Keratinocyte (primary cell): Measurements from ENCODE around the gene ZNF423. TPM values are rescaled to one million over a fixed set of nuclear protein-coding genes. Genes with fewer than 3 reads are reported as not detected.

ENCODE experiments used
- DNase-seq: peaks from one replicate; pipeline ENCODE4 v3.0.0-alpha.2; 2011; ENCODE audit warnings: low read depth, missing footprints, low spot score
- FAIRE-seq: peaks from 2 replicates; lab custom pipeline; 2011; peaks lifted over from hg19 to GRCh38; lab: Jason Lieb, UNC
- H2AFZ ChIP-seq: 2 replicates; pipeline ENCODE4 v1.6.0; 2012; ENCODE audit warnings: low read length, control low read depth, inconsistent platforms; ENCODE audit not compliant: control insufficient read depth
- H3K27ac ChIP-seq: 2 replicates; pipeline ENCODE4 v1.5.1; 2011; ENCODE audit warnings: low read length; ENCODE audit not compliant: control insufficient read depth, insufficient read depth
- H3K27me3 ChIP-seq: 3 replicates; pipeline ENCODE4 v1.6.0; 2011; ENCODE audit warnings: low read length; ENCODE audit not compliant: control insufficient read depth, insufficient read depth; ENCODE audit errors: extremely low read depth
- H3K36me3 ChIP-seq, 2 experiments: 2 replicates in 1 of 2; 3 replicates in 1 of 2; pipeline ENCODE4 v1.5.1; 2011; ENCODE audit warnings: low read length in 2 of 2, mild to moderate bottlenecking in 1 of 2; ENCODE audit not compliant: control insufficient read depth in 2 of 2, insufficient read depth in 2 of 2; ENCODE audit errors: extremely low read depth in 1 of 2
- H3K4me1 ChIP-seq: 3 replicates; pipeline ENCODE4 v1.5.1; 2011; ENCODE audit warnings: low read length; ENCODE audit not compliant: control insufficient read depth, insufficient read depth; ENCODE audit errors: extremely low read depth
- H3K4me2 ChIP-seq: 3 replicates; pipeline ENCODE4 v1.6.0; 2011; ENCODE audit warnings: low read depth, low read length; ENCODE audit not compliant: control insufficient read depth, insufficient read depth; ENCODE audit errors: extremely low read depth
- H3K4me3 ChIP-seq, 3 experiments: fragments of 200-600 bp in 1 of 3; sonication (generic) in 1 of 3; 2 replicates in 2 of 3; 3 replicates in 1 of 3; pipeline ENCODE4 v1.5.1; 2011 to 2016; ENCODE audit warnings: low read length in 3 of 3, mild to moderate bottlenecking in 3 of 3, control low read depth in 2 of 3, inconsistent platforms in 1 of 3, low read depth in 1 of 3, mixed read lengths in 1 of 3, mixed run types in 1 of 3, moderate library complexity in 1 of 3; ENCODE audit not compliant: control insufficient read depth in 2 of 3, insufficient read depth in 2 of 3; ENCODE audit errors: extremely low read depth in 1 of 3
- H3K79me2 ChIP-seq: 2 replicates; pipeline ENCODE4 v1.6.0; 2012; ENCODE audit warnings: low read length; ENCODE audit not compliant: control insufficient read depth, insufficient read depth
- H3K9ac ChIP-seq: 3 replicates; pipeline ENCODE4 v1.6.0; 2011; ENCODE audit warnings: low read length; ENCODE audit not compliant: control insufficient read depth, insufficient read depth; ENCODE audit errors: extremely low read depth
- H3K9me1 ChIP-seq: 3 replicates; pipeline ENCODE4 v1.6.0; 2011; ENCODE audit warnings: low read length; ENCODE audit not compliant: control insufficient read depth, insufficient read depth; ENCODE audit errors: extremely low read depth
- H3K9me3 ChIP-seq: 2 replicates; pipeline ENCODE4 v1.5.1; 2012; ENCODE audit warnings: low read depth, low read length; ENCODE audit not compliant: control insufficient read depth
- H4K20me1 ChIP-seq: 3 replicates; pipeline ENCODE4 v1.6.0; 2011; ENCODE audit warnings: low read length; ENCODE audit not compliant: control insufficient read depth, insufficient read depth; ENCODE audit errors: extremely low read depth
- EZH2 ChIP-seq: IDR thresholded peaks from one replicate; pipeline ENCODE4 v1.6.1; 2012; ENCODE audit warnings: inconsistent platforms, mild to moderate bottlenecking, low read length, moderate library complexity
- dilution Hi-C: fragments of 300-500 bp; cut with MboI; formaldehyde crosslinking; loops from one replicate; pipeline ENCODE4 v1.7.0; 2020; ENCODE audit warnings: low sequenced_read_pairs; ENCODE audit not compliant: extremely low pct_ligation_motif_present
- polyA plus RNA-seq, 5 experiments: library from polyadenylated mRNA; depleted of rRNA in 3 of 5; stranded (reverse) in 3 of 5; stranded (forward) in 1 of 5; unstranded in 1 of 5; fragments of >200 nt; gene quantifications; 1 replicate in 1 of 5; 2 replicates in 3 of 5; 3 replicates in 1 of 5; pipeline versions ENCODE4 v1.2.1 to v1.2.3, GENCODE V29; 2011 to 2012; ENCODE audit warnings: missing spikeins in 2 of 5, low read depth in 1 of 5, low replicate concordance in 1 of 5
- TF ChIP-seq, protein P1 (sequence below), 3 experiments: IDR thresholded peaks in 1 of 3; conservative IDR thresholded peaks in 1 of 3; optimal IDR thresholded peaks in 1 of 3; 2 replicates in 2 of 3; 3 replicates in 1 of 3; pipeline versions ENCODE3 to v1.5.1; 2011; ENCODE audit warnings: low read length in 3 of 3, mild to moderate bottlenecking in 3 of 3, moderate library complexity in 2 of 3, control low read depth in 1 of 3, inconsistent platforms in 1 of 3; ENCODE audit not compliant: insufficient read depth in 2 of 3; ENCODE audit errors: extremely low read depth in 1 of 3

ZNF423 gene
- polyA plus RNA-seq, 1 donor (not counting 4 experiments of a cell fraction or from before 2014, with no cell fraction given): 0.05 TPM

GRCh38 chr16:49785970-49786369 lies 69.9 kb downstream of the ZNF423 start:
- no peaks in the 10 kb centered on the region for H3K27me3 ChIP-seq
- no peak for FAIRE-seq
- H3K27ac ChIP-seq: no peak overlapping the region
- no peak for DNase-seq
- TF ChIP-seq, protein P1, sequence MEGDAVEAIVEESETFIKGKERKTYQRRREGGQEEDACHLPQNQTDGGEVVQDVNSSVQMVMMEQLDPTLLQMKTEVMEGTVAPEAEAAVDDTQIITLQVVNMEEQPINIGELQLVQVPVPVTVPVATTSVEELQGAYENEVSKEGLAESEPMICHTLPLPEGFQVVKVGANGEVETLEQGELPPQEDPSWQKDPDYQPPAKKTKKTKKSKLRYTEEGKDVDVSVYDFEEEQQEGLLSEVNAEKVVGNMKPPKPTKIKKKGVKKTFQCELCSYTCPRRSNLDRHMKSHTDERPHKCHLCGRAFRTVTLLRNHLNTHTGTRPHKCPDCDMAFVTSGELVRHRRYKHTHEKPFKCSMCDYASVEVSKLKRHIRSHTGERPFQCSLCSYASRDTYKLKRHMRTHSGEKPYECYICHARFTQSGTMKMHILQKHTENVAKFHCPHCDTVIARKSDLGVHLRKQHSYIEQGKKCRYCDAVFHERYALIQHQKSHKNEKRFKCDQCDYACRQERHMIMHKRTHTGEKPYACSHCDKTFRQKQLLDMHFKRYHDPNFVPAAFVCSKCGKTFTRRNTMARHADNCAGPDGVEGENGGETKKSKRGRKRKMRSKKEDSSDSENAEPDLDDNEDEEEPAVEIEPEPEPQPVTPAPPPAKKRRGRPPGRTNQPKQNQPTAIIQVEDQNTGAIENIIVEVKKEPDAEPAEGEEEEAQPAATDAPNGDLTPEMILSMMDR (optimal IDR thresholded peaks at IDR 0.05 in 1 of 3, IDR thresholded peaks at IDR 0.05 in 1 of 3, conservative IDR thresholded peaks at IDR 0.05 in 1 of 3; ENCODE audit: extremely low read depth in 1 of 3, insufficient read depth in 2 of 3, low read length in 3 of 3): no peak
- no peak for TF ChIP-seq EZH2
- no peaks in the 10 kb centered on the region for H4K20me1 ChIP-seq
- no peaks in the 10 kb centered on the region for H3K9me1 ChIP-seq
- no peaks in the 10 kb centered on the region for H3K36me3 ChIP-seq
- no peaks in the 10 kb centered on the region for H3K4me1 ChIP-seq
- H2AFZ ChIP-seq: no peak overlapping the region
- H3K79me2 ChIP-seq: no peaks in the 10 kb centered on the region
- dilution Hi-C loops: no loop called here
- no peaks in the 10 kb centered on the region for H3K9me3 ChIP-seq
- H3K9ac ChIP-seq: no peak overlapping the region
- no peak overlapping the region for H3K4me3 ChIP-seq
- H3K4me2 ChIP-seq: no peak overlapping the region

DNA sequence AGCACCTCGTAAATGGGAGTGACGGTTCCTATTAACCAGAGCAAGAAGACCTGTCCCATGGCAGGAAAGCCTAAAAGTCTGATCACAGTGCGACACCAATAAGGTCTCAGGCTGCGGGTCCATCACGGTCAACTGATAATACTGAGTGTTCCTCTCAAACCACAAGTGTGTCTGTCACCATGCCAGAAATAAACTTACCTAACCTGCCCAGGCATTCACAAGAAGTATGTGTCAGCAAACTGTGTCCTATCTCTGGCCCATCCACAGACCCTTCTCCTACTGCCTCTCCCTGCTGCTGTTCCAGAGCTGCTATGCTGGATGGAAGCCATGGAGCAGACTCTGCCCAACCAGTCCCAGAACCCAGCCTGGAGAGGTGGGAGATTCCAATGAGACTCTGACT lies 73.5 kb downstream of the ZNF423 start:
- H4K20me1 ChIP-seq: no peaks in the 10 kb centered on the region
- no peaks in the 10 kb centered on the region for H3K9me1 ChIP-seq
- no peak overlapping the region for H3K9ac ChIP-seq
- dilution Hi-C loops: no loop called here
- H2AFZ ChIP-seq: no peak overlapping the region
- H3K27ac ChIP-seq: no peak overlapping the region
- H3K9me3 ChIP-seq: no peaks in the 10 kb centered on the region
- no peak for TF ChIP-seq EZH2
- TF ChIP-seq, protein P1 (optimal IDR thresholded peaks at IDR 0.05 in 1 of 3, IDR thresholded peaks at IDR 0.05 in 1 of 3, conservative IDR thresholded peaks at IDR 0.05 in 1 of 3; ENCODE audit: extremely low read depth in 1 of 3, insufficient read depth in 2 of 3, low read length in 3 of 3): no peak
- no peaks in the 10 kb centered on the region for H3K36me3 ChIP-seq
- H3K4me1 ChIP-seq: no peaks in the 10 kb centered on the region
- H3K4me2 ChIP-seq: no peak overlapping the region
- no peak overlapping the region for H3K4me3 ChIP-seq
- no peaks in the 10 kb centered on the region for H3K27me3 ChIP-seq
- DNase-seq (no peak), FAIRE-seq (no peak)
- no peaks in the 10 kb centered on the region for H3K79me2 ChIP-seq
